Memory B cell (primary cell): ENCODE results near the gene CRAT.

Source experiments
- ATAC-seq: fragments of 150-1000 bp; cut with Tn5 transposase; 2 replicates; pipeline ENCODE4 v1.10.0; 2021; ENCODE audit warnings: low read depth, mild to moderate bottlenecking, moderate library complexity
- DNase-seq, 2 donors: peaks; one replicate each; pipeline ENCODE4 v3.0.0; 2022; ENCODE audit warnings: low spot score in 2 of 2
- H3K27ac Mint-ChIP-seq: one replicate; pipeline ENCODE4 v1.8.0; 2022; ENCODE audit warnings: mild to moderate bottlenecking, moderate library complexity, mixed read lengths
- H3K27me3 Mint-ChIP-seq: one replicate; pipeline ENCODE4 v1.8.0; 2022; ENCODE audit warnings: mixed read lengths
- H3K36me3 Mint-ChIP-seq: one replicate; pipeline ENCODE4 v1.8.0; 2022; ENCODE audit warnings: mild to moderate bottlenecking, mixed read lengths
- H3K4me1 Mint-ChIP-seq: one replicate; pipeline ENCODE4 v1.8.0; 2022; ENCODE audit warnings: mixed read lengths
- H3K4me3 Mint-ChIP-seq: one replicate; pipeline ENCODE4 v1.8.0; 2022; ENCODE audit warnings: mild to moderate bottlenecking, moderate library complexity, mixed read lengths
- H3K9me3 Mint-ChIP-seq: one replicate; pipeline ENCODE4 v1.8.0; 2022; ENCODE audit warnings: mixed read lengths

CRAT gene

GRCh38 chr9:129110740-129111527 is at the start of gene CRAT, which contains the start of gene PTPA:
Gene CRAT (minus strand): TSS chr9:129110793. CDS start chr9:129110509, 284 bp downstream.
Gene PTPA (plus strand): TSS chr9:129111415. CDS start chr9:129111601, 186 bp downstream.
- H3K4me1 Mint-ChIP-seq: peaks cover 10% of the 10 kb centered on the region
- DNase-seq (peak; percentile 85 to 92), ATAC-seq (peak; percentile 84)
- H3K36me3 Mint-ChIP-seq: no peaks in the 10 kb centered on the region
- peak within 1 kb of the TSS; percentile 92 for H3K4me3 Mint-ChIP-seq
- H3K27ac Mint-ChIP-seq: peak within 1 kb of the TSS; percentile 91
- H3K27me3 Mint-ChIP-seq: no peaks in the 10 kb centered on the region
- no peaks in the 10 kb centered on the region for H3K9me3 Mint-ChIP-seq

GRCh38 chr9:129156163-129156562 is 45.6 kb upstream of the CRAT start:
- no peak overlapping the region for H3K27ac Mint-ChIP-seq
- no peak for DNase-seq
- no peak for ATAC-seq
- no peaks in the 10 kb centered on the region for H3K27me3 Mint-ChIP-seq
- no peaks in the 10 kb centered on the region for H3K4me1 Mint-ChIP-seq
- H3K36me3 Mint-ChIP-seq: peaks cover 8% of the 10 kb centered on the region
- H3K4me3 Mint-ChIP-seq: no peak overlapping the region
- H3K9me3 Mint-ChIP-seq: no peaks in the 10 kb centered on the region

GRCh38 chr9:129154866-129155477 is 44.4 kb upstream of the CRAT start:
- Mint-ChIP-seq H3K27ac (no peak overlapping the region), H3K9me3 (no peaks in the 10 kb centered on the region), H3K4me1 (peaks cover 2% of the 10 kb centered on the region), H3K4me3 (no peak overlapping the region), H3K27me3 (no peaks in the 10 kb centered on the region), H3K36me3 (peaks cover 11% of the 10 kb centered on the region)
- ATAC-seq (no peak), DNase-seq (no peak)

- no peak for DNase-seq
- no peak for ATAC-seq
- Mint-ChIP-seq H3K36me3 (peaks cover 17% of the 10 kb centered on the region), H3K4me3 (no peak overlapping the region), H3K27ac (no peak overlapping the region), H3K9me3 (no peaks in the 10 kb centered on the region), H3K4me1 (peaks cover 14% of the 10 kb centered on the region), H3K27me3 (no peaks in the 10 kb centered on the region)
Measured at GRCh38 chr9:129151469-129151868, 40.9 kb upstream of the CRAT start.

- Mint-ChIP-seq H3K27me3 (no peaks in the 10 kb centered on the region), H3K4me1 (peaks cover 14% of the 10 kb centered on the region), H3K36me3 (peaks cover 17% of the 10 kb centered on the region), H3K9me3 (no peaks in the 10 kb centered on the region), H3K27ac (no peak overlapping the region), H3K4me3 (no peak overlapping the region)
- no peak for ATAC-seq
- no peak for DNase-seq
Measured at GRCh38 chr9:129150672-129151211, 40.1 kb upstream of the CRAT start.

- DNase-seq (no peak), ATAC-seq (no peak)
- Mint-ChIP-seq H3K4me3 (no peak overlapping the region), H3K27me3 (no peaks in the 10 kb centered on the region), H3K36me3 (peaks cover 16% of the 10 kb centered on the region), H3K9me3 (no peaks in the 10 kb centered on the region), H3K27ac (no peak overlapping the region), H3K4me1 (peaks cover 14% of the 10 kb centered on the region)
Measured at GRCh38 chr9:129150122-129150521, 39.5 kb upstream of the CRAT start.

- H3K4me3 Mint-ChIP-seq: peak overlapping the region; percentile 33
- no peaks in the 10 kb centered on the region for H3K27me3 Mint-ChIP-seq
- no peaks in the 10 kb centered on the region for H3K9me3 Mint-ChIP-seq
- H3K4me1 Mint-ChIP-seq: peaks cover 14% of the 10 kb centered on the region
- ATAC-seq (peak; percentile 45), DNase-seq (no peak)
- H3K27ac Mint-ChIP-seq: peak overlapping the region; percentile 75
- peaks cover 16% of the 10 kb centered on the region for H3K36me3 Mint-ChIP-seq
Measured at GRCh38 chr9:129149442-129149841, 38.8 kb upstream of the CRAT start.

- Mint-ChIP-seq H3K9me3 (no peaks in the 10 kb centered on the region), H3K27me3 (no peaks in the 10 kb centered on the region), H3K4me3 (peak overlapping the region; percentile 17), H3K36me3 (peaks cover 16% of the 10 kb centered on the region), H3K4me1 (peaks cover 16% of the 10 kb centered on the region), H3K27ac (no peak overlapping the region)
- peak; percentile 38 for ATAC-seq
- no peak for DNase-seq
Measured at GRCh38 chr9:129148463-129149204, 38.0 kb upstream of the CRAT start.

GRCh38 chr9:129146441-129146941 is 35.9 kb upstream of the CRAT start:
- H3K9me3 Mint-ChIP-seq: no peaks in the 10 kb centered on the region
- no peak for ATAC-seq
- no peak overlapping the region for H3K4me3 Mint-ChIP-seq
- no peak for DNase-seq
- peaks cover 12% of the 10 kb centered on the region for H3K36me3 Mint-ChIP-seq
- peaks cover 26% of the 10 kb centered on the region for H3K4me1 Mint-ChIP-seq
- no peak overlapping the region for H3K27ac Mint-ChIP-seq
- H3K27me3 Mint-ChIP-seq: no peaks in the 10 kb centered on the region

GRCh38 chr9:129145841-129146292 is 35.3 kb upstream of the CRAT start:
- no peaks in the 10 kb centered on the region for H3K27me3 Mint-ChIP-seq
- H3K9me3 Mint-ChIP-seq: no peaks in the 10 kb centered on the region
- no peak overlapping the region for H3K27ac Mint-ChIP-seq
- peaks cover 9% of the 10 kb centered on the region for H3K36me3 Mint-ChIP-seq
- no peak for ATAC-seq
- no peak for DNase-seq
- no peak overlapping the region for H3K4me3 Mint-ChIP-seq
- H3K4me1 Mint-ChIP-seq: peaks cover 30% of the 10 kb centered on the region

GRCh38 chr9:129145316-129145715 is 34.7 kb upstream of the CRAT start:
- H3K9me3 Mint-ChIP-seq: no peaks in the 10 kb centered on the region
- no peak for DNase-seq
- H3K4me1 Mint-ChIP-seq: peaks cover 35% of the 10 kb centered on the region
- H3K36me3 Mint-ChIP-seq: peaks cover 9% of the 10 kb centered on the region
- no peak for ATAC-seq
- H3K27ac Mint-ChIP-seq: no peak overlapping the region
- no peaks in the 10 kb centered on the region for H3K27me3 Mint-ChIP-seq
- H3K4me3 Mint-ChIP-seq: no peak overlapping the region

- DNase-seq: peak; percentile 73
- Mint-ChIP-seq H3K36me3 (peaks cover 2% of the 10 kb centered on the region), H3K27me3 (no peaks in the 10 kb centered on the region), H3K27ac (peak overlapping the region; percentile 69), H3K4me3 (peak overlapping the region; percentile 67), H3K9me3 (no peaks in the 10 kb centered on the region), H3K4me1 (peaks cover 28% of the 10 kb centered on the region)
- ATAC-seq: peak; percentile 23
Measured at GRCh38 chr9:129143031-129143927, 32.7 kb upstream of the CRAT start.
